NCI-H748 (cell line): ENCODE measurements around the gene QSER1.
"Not testable (repeated sequence)": the region's sequence is repeated elsewhere in the genome, so short reads cannot be mapped to it uniquely, and the experiment has no call there.

ENCODE experiments used
- DNase-seq: peaks from one replicate; lab custom pipeline; 2025; ENCODE audit not compliant: unreplicated experiment; lab: John Stamatoyannopoulos, UW

The QSER1 gene

DNA sequence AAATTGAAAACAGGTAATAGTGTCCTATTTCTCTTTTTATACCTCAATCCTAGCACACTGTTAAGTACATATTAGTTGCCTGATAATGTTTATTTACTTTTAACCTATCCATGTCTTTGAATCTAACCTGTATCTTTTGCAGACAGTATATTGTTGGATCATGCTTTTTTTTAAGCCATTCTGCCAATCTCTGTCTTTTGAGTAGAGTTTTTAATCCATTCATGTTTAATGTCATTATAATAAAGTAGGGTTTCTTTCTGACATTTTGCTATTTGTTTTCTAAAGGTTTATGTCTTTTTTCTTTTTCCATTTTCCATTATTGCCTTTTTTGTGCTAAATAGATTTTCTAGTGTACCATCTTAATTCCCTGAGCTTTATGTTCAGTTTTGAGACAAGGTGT, 99.3 kb downstream of the QSER1 start:
- no peak for DNase-seq

DNA sequence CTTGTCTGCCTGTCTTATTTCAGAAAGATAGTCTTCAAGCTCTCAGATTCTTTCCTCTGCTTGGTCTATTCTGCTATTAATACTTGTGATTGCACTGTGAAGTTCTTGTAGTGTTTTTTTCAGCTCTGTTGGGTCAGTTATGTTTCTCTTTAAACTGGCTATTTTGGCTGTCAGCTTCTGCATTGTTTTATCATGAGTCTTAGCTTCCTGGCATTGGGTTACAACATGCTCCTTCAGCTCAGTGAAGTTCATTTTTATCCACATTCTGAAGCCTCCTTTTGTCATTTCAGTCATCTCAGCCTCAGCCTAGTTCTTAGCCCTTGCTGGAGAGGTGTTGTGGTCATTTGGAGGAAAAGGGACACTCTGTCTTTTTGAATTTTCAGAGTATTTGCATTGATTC, 107.6 kb downstream of the QSER1 start:
- DNase-seq: no peak

DNA sequence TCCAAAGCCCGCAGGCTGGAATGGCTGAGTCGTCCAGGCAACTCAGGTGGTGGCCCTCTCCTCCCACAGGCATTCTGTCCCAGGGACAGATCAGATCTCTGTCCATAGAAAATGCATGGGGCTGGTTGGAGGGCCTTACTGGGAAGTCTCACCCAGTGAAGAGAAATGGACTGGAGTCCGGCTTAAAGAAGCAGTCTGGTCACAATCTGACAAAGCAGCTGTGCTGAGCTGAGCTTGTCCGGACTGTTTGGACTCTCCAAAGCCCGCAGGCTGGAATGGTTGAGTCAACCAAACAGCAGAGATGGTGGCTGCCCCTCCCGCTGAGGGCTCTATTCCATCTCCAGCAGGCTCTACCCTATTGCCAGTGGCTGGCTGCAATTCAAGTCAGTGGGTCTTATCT, 108.7 kb downstream of the QSER1 start:
- no peak for DNase-seq

DNA sequence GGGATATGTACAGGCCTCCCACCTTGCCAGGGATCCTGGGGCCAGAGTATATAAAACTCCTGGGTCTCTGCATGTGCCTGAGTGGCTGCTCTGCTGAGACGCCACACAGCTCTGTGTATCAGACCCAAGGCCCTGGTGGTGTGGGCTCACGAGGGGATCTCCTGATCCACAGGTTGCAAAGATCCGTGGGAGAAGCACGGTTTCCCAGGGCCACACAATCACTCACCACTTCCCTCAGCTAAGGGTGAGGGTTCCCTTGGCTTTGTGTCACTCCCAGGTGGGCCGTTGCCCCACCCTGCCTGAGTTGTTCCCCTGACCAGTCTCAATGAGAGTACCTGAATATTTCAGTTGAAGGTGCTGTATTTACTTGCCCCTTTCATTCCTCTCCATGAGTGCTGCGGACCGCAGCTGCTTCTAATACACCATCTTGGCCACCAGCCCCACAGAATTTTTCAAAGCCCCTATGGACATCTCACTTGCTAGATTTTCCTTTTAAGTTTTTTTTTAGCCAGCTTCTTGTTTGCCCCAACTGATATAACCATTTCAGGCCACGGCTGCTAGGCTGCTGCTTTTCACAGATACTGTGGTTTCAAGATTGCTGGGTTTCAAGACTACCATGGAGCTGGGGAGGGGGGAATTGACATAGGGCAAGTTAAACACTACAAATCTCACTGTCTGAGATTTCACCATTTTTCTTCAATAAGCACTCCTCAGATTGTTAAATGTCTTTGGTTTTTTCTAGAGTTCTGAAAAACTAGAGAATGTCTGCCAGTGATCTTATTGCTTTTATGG, 109.3 kb downstream of the QSER1 start:
- DNase-seq: no peak

DNA sequence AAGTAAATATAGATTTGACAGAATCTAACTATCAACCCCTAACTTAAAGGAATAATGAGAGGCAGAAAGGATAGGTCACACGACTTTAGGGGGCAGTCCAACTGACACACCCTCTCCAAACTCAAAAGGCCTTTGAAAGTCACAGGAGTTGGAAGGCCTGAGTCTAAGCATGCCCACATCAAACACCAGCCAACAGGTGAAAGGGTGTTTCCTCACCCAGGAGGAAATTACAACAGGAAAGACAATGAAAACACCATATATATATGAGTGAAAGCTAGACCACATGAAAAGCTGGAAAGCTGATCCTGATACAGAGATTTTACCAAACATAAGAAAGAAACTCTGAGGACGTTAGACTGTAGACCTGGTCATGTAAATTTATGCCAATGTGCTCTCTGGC, 112.6 kb downstream of the QSER1 start:
- no peak for DNase-seq

DNA sequence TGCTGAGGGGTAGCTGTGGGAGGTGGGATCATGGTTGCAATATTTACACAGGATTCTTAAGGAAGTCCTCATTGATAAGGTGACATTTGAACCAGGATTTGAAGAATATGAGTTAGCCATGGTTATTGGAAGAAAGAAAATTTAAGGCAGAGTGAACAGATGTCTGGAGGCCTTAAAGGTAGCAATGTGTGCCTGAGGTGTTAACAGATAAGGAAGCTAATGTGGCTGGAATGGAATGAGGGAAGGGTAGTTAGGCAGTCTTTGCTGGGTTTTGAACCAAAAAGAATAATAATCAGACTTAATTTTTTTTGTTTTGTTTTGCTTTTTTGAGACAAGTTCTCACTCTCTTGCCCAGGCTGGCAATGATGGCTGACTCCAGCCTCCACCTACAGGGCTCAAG, 113.4 kb downstream of the QSER1 start:
- no peak for DNase-seq

DNA sequence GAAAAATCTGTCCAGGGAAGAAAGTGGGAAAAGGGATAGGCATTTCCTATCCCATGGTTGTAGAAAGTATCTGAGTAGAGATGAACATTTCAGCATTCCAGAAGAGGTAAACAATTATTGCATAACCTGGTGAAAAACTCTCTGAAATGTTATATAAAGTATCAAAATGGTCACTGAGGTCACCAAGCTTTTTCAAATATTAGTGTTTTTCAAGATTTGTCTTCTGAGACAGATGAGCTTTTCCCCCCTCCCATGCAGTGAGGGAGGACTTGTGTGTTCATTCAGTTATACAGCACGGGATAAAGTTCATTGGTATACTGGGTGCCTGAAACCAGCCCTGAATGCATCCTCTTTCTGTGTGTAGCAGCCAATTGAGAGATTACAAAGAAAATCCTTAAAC, 121.1 kb downstream of the QSER1 start:
- DNase-seq: no peak

DNA sequence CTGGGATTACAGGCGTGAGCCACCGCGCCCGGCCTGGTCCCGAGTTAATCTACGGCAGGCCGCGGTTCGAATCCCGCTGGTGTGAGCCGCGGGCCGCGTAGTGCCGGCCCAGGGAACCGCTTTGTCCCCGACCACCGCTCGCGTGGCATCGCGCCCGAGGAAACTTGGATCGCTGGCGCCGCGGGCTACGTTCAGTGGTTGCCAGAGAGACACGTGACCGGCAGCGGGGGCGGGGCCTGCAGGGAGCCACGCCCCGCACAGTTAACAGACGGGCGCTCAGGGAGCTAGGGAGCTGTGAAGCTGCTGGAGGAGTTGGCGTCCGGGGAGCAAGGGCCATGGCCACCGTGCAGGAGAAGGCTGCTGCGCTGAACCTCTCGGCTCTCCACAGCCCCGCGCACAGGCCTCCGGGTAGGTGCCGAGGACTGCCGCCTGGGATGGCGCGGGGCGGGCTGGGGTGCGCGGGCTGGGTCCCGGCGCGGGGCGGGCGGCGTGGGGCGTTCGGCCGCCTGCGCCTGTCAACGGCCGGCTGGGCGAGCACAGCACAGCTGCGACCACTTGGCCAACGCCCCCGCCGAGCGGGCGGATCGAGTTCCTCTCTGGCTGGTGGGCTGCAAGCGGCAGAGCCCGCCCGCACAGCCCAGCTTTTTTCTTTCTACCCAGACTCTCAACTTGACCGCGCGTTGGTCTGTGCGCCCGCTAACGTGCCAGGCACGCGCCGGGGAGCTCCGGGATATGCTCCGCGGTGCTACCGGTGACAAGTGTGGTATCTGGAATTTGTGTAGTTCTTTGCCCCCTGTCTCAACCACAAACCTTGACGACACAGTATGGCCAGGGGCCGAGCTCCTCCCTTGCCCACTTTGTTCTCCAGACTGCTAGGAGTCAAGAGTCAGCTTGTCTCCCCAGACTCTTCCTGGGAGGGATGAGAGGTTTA, 123.3 kb downstream of the QSER1 start, which contains the start of gene DEPDC7:
TSS of gene DEPDC7 (plus strand) at position 258 of the 931 bp plus-strand sequence. CDS start at position 336, 78 bp downstream.
- peak; percentile 93 for DNase-seq

DNA sequence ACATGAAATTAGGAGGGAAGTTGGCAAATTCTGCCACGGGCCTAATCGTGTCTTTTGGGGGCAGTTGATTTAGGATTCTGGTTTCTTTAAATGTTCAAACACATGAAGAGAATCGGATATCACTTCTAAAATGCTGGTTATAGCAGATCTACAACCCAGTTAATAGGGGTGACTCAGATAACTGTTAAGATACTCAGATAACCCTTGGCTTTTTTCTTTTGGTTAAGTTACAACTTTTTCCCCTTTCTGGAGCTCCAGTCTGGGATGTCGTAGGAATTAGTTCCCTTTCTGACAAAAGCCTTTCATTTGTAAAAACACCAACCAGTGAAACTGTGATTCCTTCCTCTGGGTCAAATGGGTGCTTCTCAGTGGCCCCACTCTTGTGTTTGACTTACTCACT, 124.0 kb downstream of the QSER1 start:
- no peak for DNase-seq

DNA sequence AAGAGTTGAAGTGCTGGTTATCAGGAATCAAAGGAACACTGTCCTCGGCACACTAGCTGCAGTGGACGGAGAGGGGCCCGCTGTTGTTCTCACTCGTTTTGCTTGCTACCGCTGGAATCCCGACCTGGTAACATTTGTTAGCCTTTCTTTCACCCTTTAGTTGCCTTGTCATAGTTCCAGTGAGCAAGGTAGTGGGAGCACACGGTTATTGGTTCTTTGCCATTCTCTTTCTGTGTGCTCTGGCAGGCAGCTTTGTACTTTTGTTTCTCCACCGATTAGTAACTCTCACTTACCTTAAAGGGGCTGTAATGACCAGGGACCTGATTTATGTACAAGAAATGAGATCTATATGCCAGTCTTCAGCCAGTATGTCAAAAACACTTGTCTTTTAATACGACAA, 124.9 kb downstream of the QSER1 start:
- DNase-seq: no peak

DNA sequence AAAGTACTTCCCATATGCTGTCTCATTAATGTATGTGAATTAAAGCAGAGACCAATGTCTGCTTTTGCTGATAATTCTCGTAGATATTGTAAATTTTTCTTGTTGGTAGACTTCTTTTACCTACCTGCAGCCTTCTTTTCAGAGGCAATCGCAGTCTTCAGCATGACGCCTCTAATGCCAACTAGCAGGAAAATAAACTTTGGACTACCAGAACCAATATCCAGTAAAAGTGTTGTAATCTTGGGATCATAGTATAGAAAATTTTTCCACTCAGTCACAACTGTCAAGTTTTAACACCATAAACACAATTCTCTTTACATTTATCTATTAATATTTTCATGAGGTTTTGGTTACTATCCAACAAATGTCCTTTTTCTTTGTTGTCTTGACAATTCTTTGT, 125.4 kb downstream of the QSER1 start:
- no peak for DNase-seq

DNA sequence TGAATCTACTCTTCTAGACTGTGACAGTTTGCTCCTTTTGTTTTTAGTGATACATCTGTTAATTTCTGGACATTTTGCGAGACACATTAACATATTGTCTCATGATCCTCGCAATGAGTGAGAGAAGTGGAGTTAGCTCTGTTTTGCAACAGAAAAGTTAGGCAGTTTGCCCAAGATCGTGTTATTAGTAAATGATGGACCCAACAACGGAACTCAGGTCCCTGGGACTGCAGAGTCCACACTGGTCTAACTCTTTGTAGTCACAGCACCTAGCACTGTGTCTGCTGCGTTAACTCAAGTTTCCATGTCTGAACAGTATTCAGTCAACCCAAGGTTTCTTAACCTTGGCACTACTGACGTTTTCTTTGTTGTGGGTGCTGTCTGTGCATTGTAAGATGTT, 126.2 kb downstream of the QSER1 start:
- no peak for DNase-seq

DNA sequence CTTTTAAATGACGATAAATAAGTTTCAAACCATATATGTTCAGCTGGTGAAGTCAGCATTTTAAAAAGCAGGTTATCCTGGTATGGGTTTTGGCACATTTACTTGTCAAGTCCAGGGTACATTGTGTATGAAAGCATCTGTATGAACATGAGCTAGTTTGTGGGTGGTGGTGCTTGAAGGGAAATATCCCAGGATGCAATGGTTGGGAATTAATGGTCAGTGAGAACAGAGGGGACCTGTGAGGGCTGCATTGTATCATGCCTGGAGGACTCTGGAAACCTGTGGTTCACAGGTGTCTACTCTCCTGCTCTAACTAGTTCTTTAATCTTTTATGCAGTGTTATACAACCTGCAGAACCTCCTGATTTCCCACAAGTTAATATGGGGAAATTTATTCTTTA, 128.9 kb downstream of the QSER1 start:
- no peak for DNase-seq

DNA sequence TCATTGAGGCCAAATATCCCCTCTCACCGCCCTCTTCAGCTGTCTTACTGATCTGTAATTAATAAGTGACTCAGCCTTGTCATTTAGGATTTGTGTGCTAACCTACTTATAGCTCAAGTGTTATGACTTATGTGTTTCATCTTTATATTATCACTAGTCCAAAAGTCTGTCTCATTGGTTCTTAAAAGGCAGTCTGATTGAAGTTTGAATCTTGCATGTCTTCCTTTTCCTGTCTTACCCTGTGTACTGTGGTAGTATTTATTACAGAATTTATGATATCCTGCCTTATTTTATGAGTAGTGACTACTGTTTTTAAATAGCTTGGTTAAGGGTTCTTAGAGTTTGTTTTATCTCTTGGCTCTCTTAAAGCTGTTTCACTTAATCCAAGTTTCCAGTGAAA, 129.3 kb downstream of the QSER1 start:
- no peak for DNase-seq

DNA sequence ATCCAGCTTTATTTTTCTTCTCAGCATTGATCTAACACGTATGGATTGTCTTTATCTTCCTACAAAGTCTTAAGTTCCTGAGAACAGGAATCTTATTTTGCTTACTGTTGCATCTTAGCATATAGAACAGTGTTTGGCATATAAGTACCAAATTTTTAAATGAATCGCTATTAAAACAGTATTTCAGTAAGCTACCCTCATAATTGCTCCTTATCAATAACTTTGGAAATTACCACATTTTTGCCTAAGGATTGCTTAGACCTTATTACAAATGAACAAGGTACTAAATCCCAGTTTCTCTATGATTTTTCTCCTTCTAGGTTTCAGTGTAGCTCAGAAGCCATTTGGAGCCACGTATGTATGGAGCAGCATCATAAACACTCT, 132.7 kb downstream of the QSER1 start:
- DNase-seq: no peak

DNA sequence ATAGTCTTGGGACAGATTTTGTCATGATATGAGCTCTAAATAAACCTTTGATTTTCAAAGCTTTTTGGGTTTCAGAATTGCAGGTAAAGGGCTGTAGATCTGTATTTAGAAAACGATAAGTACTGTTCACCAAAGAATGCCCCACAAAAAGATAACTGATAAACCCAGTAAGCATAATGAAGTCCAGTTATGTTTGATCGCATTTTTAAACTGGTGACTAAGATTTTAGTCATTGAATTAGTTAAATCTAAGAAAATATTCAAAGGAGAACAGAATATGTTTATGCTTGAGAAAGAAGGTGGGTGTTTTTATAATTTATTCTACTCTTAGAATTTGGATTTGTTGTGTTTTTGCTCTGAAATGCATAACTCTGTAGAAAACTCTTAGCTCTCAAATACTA, 134.6 kb downstream of the QSER1 start:
- DNase-seq: no peak

DNA sequence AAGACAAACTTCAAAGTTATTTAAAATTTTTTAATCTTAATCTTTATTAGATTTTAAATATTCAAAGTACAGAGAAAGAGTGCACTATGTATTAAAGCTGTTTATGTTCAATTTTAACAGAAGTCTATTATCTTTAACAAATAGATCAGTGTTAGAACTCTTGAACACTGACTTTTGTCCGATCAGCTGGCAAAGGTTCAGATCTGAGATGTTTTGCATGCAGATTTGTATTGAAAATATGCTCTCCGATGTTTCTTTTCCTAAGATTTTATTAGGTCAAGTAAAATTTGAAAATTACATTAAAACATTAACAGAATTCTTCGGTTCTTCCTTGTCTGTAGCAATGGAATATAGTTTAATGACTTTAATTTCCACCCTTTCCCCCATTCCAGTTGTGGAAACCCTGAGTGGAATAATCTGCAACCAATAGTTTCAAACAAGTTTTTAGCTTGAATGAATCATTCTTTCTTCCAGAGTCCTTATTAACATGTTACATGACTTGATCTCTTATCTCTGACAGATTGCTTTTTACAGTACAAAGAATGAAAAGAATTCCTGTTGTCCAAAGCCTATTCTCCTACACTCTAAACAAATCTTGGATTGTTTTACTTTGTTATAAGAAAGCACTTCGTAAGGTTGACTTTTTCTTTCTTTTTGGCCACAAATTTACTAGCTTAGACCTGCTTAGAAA, 135.4 kb downstream of the QSER1 start:
- no peak for DNase-seq

DNA sequence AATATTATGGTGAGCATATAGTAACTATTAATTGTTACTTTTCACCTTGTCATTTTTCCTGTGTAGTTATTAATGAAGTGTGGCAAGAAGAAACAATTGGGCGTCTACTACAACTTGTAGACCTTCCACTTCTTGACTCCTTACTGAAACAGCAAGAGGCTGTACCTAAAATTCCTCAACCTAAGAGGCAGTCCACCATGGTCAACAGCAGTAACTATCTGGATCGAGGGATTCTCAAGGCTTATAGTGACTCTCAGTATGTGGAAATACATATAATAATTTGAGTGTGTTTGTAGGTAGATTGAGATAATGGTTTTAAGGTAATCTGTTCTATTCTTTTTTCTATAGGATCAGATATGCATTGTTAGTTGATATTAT, 135.9 kb downstream of the QSER1 start:
- no peak for DNase-seq

DNA sequence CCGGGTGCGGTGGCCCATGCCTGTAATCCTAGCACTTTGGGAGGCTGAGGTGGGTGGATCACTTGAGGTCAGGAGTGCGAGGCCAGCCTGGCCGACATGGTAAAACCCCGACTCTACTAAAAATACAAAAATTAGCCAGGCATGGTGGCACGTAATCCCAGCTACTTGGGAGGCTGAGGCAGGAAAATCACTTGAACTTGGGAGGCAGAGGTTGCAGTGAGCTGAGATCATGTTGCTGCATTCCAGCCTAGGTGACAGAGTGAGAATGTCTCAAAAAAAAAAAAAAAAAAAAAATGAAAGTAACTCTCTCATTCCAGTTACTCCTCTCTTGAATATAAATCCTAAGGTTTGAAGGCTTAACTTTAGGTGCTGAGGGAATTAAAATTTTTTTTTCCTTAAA, 136.6 kb downstream of the QSER1 start:
- not testable (repeated sequence) for DNase-seq
